Measurements from ENCODE around the gene UBLCP1.

UBLCP1 gene

GRCh38 chr5:159333545-159333925 lies 70.4 kb downstream of the UBLCP1 start:
- DNase-seq (no peak), ATAC-seq (replicated peaks) (no peak)
- Mint-ChIP-seq H3K27ac (no peak overlapping the region), H3K4me3 (no peak overlapping the region), H3K36me3 (no peaks in the 10 kb centered on the region), H3K4me1 (peaks cover 42 to 60% of the 10 kb centered on the region in 2 donors), H3K27me3 (no peaks in the 10 kb centered on the region), H3K9me3 (peaks cover 0 to 6% of the 10 kb centered on the region in 2 donors)

Data from stimulated activated naive B cell treated with anti-CD40 and anti-IgM and Interleukin-4, amounts not matched to agents 10 μg/mL and 1 μg/mL and 100 μg/mL, for 72 hours (primary cell).